ENCODE results near the gene ZNF521.

DNA sequence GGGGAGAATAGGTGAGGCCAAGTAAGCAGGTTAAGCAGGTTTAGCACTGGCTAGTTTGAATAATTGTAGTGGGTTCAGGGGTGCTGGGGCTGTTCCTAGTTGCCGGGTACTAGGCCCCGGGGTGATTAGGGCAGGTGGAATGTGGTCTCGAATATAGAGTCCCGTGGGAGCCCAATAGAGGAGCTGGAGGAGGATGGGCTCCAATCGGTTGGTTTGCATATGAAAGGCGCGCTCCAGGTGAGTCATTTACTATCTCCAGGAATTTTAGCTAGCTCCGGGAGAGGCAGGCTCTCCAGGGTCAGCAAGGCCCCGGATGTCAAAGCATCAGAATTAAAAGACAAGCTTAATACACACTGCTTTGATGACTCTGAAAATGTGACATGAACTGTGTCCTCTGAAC is 304.0 kb downstream of the ZNF521 start:
- TF ChIP-seq, protein P1, sequence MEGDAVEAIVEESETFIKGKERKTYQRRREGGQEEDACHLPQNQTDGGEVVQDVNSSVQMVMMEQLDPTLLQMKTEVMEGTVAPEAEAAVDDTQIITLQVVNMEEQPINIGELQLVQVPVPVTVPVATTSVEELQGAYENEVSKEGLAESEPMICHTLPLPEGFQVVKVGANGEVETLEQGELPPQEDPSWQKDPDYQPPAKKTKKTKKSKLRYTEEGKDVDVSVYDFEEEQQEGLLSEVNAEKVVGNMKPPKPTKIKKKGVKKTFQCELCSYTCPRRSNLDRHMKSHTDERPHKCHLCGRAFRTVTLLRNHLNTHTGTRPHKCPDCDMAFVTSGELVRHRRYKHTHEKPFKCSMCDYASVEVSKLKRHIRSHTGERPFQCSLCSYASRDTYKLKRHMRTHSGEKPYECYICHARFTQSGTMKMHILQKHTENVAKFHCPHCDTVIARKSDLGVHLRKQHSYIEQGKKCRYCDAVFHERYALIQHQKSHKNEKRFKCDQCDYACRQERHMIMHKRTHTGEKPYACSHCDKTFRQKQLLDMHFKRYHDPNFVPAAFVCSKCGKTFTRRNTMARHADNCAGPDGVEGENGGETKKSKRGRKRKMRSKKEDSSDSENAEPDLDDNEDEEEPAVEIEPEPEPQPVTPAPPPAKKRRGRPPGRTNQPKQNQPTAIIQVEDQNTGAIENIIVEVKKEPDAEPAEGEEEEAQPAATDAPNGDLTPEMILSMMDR (IDR thresholded peaks at IDR 0.05): no peak
- TF ChIP-seq POLR2A (IDR thresholded peaks at IDR 0.05): no peak
